ENCODE measurements around the gene CACFD1.

Gene CACFD1

DNA sequence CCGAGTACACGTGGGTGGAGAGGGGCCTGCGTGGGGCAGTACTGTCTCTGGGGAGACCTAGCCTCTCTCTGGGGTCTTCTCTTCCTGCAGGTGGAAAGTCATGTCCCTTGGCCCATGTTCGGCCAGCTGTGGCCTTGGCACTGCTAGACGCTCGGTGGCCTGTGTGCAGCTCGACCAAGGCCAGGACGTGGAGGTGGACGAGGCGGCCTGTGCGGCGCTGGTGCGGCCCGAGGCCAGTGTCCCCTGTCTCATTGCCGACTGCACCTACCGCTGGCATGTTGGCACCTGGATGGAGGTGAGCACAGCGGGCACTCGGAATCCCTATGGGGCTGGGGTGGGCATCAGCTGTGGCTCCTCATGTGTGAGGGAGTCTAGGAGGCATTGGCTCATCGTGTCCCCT is 5.5 kb upstream of the CACFD1 start:
- no peak for ATAC-seq
- TF ChIP-seq ZNF8 (CRISPR knock-in tag; IDR thresholded peaks at IDR 0.05) (no peak), SNAI2 (CRISPR knock-in tag; IDR thresholded peaks at IDR 0.05) (no peak), CSDC2 (CRISPR knock-in tag; IDR thresholded peaks at IDR 0.05) (no peak), ZNF70 (CRISPR knock-in tag; IDR thresholded peaks at IDR 0.05) (no peak), BACH2 (CRISPR knock-in tag; IDR thresholded peaks at IDR 0.05; ENCODE audit: borderline replicate concordance) (no peak), TCF4 (CRISPR knock-in tag; IDR thresholded peaks at IDR 0.05; ENCODE audit: borderline replicate concordance) (no peak), ISL1 (CRISPR knock-in tag; IDR thresholded peaks at IDR 0.05) (no peak), ZC3H10 (CRISPR knock-in tag; IDR thresholded peaks at IDR 0.05) (no peak), ARNTL (CRISPR knock-in tag; IDR thresholded peaks at IDR 0.05; ENCODE audit: borderline replicate concordance, low read depth) (no peak), ESRRG (CRISPR knock-in tag; IDR thresholded peaks at IDR 0.05) (no peak), ZNF565 (CRISPR knock-in tag; conservative IDR thresholded peaks at IDR 0.05; ENCODE audit: low read depth) (no peak), PPARA (CRISPR knock-in tag; IDR thresholded peaks at IDR 0.05; ENCODE audit: borderline replicate concordance) (no peak), TOX (CRISPR knock-in tag; IDR thresholded peaks at IDR 0.05; ENCODE audit: borderline replicate concordance) (no peak), RARB (CRISPR knock-in tag; IDR thresholded peaks at IDR 0.05) (no peak)
- TF ChIP-seq, protein P1, sequence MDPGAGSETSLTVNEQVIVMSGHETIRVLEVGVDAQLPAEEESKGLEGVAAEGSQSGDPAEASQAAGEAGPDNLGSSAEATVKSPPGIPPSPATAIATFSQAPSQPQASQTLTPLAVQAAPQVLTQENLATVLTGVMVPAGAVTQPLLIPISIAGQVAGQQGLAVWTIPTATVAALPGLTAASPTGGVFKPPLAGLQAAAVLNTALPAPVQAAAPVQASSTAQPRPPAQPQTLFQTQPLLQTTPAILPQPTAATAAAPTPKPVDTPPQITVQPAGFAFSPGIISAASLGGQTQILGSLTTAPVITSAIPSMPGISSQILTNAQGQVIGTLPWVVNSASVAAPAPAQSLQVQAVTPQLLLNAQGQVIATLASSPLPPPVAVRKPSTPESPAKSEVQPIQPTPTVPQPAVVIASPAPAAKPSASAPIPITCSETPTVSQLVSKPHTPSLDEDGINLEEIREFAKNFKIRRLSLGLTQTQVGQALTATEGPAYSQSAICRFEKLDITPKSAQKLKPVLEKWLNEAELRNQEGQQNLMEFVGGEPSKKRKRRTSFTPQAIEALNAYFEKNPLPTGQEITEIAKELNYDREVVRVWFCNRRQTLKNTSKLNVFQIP (CRISPR knock-in tag; IDR thresholded peaks at IDR 0.05; ENCODE audit: borderline replicate concordance, low read depth): no peak
- TF ChIP-seq, protein P2, sequence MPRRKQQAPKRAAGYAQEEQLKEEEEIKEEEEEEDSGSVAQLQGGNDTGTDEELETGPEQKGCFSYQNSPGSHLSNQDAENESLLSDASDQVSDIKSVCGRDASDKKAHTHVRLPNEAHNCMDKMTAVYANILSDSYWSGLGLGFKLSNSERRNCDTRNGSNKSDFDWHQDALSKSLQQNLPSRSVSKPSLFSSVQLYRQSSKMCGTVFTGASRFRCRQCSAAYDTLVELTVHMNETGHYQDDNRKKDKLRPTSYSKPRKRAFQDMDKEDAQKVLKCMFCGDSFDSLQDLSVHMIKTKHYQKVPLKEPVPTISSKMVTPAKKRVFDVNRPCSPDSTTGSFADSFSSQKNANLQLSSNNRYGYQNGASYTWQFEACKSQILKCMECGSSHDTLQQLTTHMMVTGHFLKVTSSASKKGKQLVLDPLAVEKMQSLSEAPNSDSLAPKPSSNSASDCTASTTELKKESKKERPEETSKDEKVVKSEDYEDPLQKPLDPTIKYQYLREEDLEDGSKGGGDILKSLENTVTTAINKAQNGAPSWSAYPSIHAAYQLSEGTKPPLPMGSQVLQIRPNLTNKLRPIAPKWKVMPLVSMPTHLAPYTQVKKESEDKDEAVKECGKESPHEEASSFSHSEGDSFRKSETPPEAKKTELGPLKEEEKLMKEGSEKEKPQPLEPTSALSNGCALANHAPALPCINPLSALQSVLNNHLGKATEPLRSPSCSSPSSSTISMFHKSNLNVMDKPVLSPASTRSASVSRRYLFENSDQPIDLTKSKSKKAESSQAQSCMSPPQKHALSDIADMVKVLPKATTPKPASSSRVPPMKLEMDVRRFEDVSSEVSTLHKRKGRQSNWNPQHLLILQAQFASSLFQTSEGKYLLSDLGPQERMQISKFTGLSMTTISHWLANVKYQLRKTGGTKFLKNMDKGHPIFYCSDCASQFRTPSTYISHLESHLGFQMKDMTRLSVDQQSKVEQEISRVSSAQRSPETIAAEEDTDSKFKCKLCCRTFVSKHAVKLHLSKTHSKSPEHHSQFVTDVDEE (CRISPR knock-in tag; IDR thresholded peaks at IDR 0.05): no peak
- TF ChIP-seq, protein P3, sequence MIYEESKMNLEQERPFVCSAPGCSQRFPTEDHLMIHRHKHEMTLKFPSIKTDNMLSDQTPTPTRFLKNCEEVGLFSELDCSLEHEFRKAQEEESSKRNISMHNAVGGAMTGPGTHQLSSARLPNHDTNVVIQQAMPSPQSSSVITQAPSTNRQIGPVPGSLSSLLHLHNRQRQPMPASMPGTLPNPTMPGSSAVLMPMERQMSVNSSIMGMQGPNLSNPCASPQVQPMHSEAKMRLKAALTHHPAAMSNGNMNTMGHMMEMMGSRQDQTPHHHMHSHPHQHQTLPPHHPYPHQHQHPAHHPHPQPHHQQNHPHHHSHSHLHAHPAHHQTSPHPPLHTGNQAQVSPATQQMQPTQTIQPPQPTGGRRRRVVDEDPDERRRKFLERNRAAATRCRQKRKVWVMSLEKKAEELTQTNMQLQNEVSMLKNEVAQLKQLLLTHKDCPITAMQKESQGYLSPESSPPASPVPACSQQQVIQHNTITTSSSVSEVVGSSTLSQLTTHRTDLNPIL (CRISPR knock-in tag; IDR thresholded peaks at IDR 0.05; ENCODE audit: low read depth): no peak
- TF ChIP-seq, protein P4, sequence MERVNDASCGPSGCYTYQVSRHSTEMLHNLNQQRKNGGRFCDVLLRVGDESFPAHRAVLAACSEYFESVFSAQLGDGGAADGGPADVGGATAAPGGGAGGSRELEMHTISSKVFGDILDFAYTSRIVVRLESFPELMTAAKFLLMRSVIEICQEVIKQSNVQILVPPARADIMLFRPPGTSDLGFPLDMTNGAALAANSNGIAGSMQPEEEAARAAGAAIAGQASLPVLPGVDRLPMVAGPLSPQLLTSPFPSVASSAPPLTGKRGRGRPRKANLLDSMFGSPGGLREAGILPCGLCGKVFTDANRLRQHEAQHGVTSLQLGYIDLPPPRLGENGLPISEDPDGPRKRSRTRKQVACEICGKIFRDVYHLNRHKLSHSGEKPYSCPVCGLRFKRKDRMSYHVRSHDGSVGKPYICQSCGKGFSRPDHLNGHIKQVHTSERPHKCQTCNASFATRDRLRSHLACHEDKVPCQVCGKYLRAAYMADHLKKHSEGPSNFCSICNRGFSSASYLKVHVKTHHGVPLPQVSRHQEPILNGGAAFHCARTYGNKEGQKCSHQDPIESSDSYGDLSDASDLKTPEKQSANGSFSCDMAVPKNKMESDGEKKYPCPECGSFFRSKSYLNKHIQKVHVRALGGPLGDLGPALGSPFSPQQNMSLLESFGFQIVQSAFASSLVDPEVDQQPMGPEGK (CRISPR knock-in tag; IDR thresholded peaks at IDR 0.05; ENCODE audit: borderline replicate concordance): no peak

DNA sequence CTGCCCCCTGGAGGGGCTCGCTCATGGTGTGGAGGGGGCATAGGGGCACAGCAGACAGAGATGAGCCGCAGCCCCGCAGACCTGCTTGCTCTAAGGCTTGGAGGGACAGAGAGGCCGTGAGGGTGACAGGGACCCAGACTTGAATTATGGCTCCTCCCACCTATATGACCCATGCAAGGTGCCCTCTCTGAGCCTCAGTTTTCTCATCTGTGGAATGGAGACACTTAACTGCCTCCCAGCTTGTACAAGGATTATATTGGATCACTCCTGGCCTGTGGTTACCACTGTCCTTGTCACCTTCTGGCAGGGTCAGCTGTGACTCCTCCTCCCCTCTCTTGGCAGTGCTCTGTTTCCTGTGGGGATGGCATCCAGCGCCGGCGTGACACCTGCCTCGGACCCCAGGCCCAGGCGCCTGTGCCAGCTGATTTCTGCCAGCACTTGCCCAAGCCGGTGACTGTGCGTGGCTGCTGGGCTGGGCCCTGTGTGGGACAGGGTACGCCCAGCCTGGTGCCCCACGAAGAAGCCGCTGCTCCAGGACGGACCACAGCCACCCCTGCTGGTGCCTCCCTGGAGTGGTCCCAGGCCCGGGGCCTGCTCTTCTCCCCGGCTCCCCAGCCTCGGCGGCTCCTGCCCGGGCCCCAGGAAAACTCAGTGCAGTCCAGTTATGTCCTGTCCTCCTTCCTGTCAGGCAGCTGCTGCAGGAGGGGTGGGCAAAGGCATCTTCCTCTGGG is 4.7 kb upstream of the CACFD1 start:
- no peak for ATAC-seq
- TF ChIP-seq OSR1 (CRISPR knock-in tag; IDR thresholded peaks at IDR 0.05) (no peak), BACH2 (CRISPR knock-in tag; IDR thresholded peaks at IDR 0.05; ENCODE audit: borderline replicate concordance) (no peak), ZNF70 (CRISPR knock-in tag; IDR thresholded peaks at IDR 0.05) (no peak), ARNTL (CRISPR knock-in tag; IDR thresholded peaks at IDR 0.05; ENCODE audit: borderline replicate concordance, low read depth) (no peak), ZC3H10 (CRISPR knock-in tag; IDR thresholded peaks at IDR 0.05) (no peak), ESRRG (CRISPR knock-in tag; IDR thresholded peaks at IDR 0.05) (no peak), ZNF8 (CRISPR knock-in tag; IDR thresholded peaks at IDR 0.05) (no peak), CSDC2 (CRISPR knock-in tag; IDR thresholded peaks at IDR 0.05) (no peak)
- TF ChIP-seq, protein P1 (CRISPR knock-in tag; IDR thresholded peaks at IDR 0.05; ENCODE audit: borderline replicate concordance, low read depth): no peak
- TF ChIP-seq, protein P3 (CRISPR knock-in tag; IDR thresholded peaks at IDR 0.05; ENCODE audit: low read depth): no peak
- TF ChIP-seq, protein P4 (CRISPR knock-in tag; IDR thresholded peaks at IDR 0.05; ENCODE audit: borderline replicate concordance): no peak

All from SK-N-SH treated with all-trans-retinoic acid at 6 μM for 48 hours (cell line).